ENCODE results near the gene LRCH1. TPM values are rescaled to one million over a fixed set of nuclear protein-coding genes. Genes with fewer than 3 reads are reported as not detected.

Gene LRCH1
- total and polyA plus RNA-seq, 10 of the 15 experiments (the other 5 are each of a cell fraction or from before 2014, with no cell fraction given): 5.3 to 48.9 (median 14.4) TPM

DNA sequence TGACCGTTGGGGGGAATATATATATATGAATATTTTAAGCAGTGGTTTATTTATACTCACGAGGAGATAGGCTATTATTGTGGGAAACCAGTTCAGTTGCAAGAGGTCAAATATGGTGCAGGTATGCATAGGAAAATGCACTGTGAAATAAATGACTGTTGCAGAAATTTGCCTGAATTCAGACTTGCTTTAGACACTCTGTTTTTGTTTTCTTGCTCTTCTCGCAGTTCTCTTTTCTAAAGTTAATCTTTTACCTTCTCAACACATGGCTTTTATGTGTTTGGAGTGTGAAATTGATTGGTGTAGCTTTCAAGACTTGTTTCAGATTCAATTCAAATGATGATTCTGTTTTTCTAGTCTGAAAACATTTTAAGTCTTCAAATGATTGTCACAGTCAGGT lies 109.7 kb downstream of the LRCH1 start (continued):
- no peak for TF ChIP-seq EZH2 (IDR thresholded peaks at IDR 0.05; ENCODE audit: borderline replicate concordance, control insufficient read depth, low read depth, low read length)
- peak; percentile 42; the same call in 1 of the 2 replicates for TF ChIP-seq RAD51 (IDR thresholded peaks at IDR 0.05)
- TF ChIP-seq, protein P1, sequence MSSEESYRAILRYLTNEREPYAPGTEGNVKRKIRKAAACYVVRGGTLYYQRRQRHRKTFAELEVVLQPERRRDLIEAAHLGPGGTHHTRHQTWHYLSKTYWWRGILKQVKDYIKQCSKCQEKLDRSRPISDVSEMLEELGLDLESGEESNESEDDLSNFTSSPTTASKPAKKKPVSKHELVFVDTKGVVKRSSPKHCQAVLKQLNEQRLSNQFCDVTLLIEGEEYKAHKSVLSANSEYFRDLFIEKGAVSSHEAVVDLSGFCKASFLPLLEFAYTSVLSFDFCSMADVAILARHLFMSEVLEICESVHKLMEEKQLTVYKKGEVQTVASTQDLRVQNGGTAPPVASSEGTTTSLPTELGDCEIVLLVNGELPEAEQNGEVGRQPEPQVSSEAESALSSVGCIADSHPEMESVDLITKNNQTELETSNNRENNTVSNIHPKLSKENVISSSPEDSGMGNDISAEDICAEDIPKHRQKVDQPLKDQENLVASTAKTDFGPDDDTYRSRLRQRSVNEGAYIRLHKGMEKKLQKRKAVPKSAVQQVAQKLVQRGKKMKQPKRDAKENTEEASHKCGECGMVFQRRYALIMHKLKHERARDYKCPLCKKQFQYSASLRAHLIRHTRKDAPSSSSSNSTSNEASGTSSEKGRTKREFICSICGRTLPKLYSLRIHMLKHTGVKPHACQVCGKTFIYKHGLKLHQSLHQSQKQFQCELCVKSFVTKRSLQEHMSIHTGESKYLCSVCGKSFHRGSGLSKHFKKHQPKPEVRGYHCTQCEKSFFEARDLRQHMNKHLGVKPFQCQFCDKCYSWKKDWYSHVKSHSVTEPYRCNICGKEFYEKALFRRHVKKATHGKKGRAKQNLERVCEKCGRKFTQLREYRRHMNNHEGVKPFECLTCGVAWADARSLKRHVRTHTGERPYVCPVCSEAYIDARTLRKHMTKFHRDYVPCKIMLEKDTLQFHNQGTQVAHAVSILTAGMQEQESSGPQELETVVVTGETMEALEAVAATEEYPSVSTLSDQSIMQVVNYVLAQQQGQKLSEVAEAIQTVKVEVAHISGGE (CRISPR knock-in tag; IDR thresholded peaks at IDR 0.05): no peak
- TF ChIP-seq BRCA1 (IDR thresholded peaks at IDR 0.05; ENCODE audit: low read depth, low read length): no peak
- TF ChIP-seq RELB (IDR thresholded peaks at IDR 0.05; ENCODE audit: low read depth): peak; percentile 28; the same call in 1 of the 2 replicates

All from GM12878 (cell line).